Transverse colon (tissue), 3 donors: Measurements from ENCODE around the gene ZBTB40.

Experiments
- EP300 ChIP-seq: sonication (generic); formaldehyde crosslinking; IDR thresholded peaks from one replicate; pipeline ENCODE4 v1.6.1; 2017; ENCODE audit warnings: antibody characterized with exemption, low read depth
- POLR2A ChIP-seq: fragments of 450-650 bp; IDR thresholded peaks from one replicate; pipeline ENCODE4 v1.6.1; 2016; ENCODE audit warnings: antibody characterized with exemption, mild to moderate bottlenecking, moderate library complexity
- TF ChIP-seq, protein P1 (sequence below), 5 experiments: fragments of 200-600 bp in 3 of 5; fragments of 450-650 bp in 2 of 5; sonication (generic) in 3 of 5; IDR thresholded peaks; 1 replicate in 2 of 5; 2 replicates in 3 of 5; pipeline ENCODE4 v1.5.1; 2016 to 2017; ENCODE audit warnings: antibody characterized with exemption in 5 of 5, inconsistent platforms in 3 of 5, mild to moderate bottlenecking in 2 of 5, moderate library complexity in 1 of 5

- TF ChIP-seq POLR2A (no peak), EP300 (no peak)
- TF ChIP-seq, protein P1, sequence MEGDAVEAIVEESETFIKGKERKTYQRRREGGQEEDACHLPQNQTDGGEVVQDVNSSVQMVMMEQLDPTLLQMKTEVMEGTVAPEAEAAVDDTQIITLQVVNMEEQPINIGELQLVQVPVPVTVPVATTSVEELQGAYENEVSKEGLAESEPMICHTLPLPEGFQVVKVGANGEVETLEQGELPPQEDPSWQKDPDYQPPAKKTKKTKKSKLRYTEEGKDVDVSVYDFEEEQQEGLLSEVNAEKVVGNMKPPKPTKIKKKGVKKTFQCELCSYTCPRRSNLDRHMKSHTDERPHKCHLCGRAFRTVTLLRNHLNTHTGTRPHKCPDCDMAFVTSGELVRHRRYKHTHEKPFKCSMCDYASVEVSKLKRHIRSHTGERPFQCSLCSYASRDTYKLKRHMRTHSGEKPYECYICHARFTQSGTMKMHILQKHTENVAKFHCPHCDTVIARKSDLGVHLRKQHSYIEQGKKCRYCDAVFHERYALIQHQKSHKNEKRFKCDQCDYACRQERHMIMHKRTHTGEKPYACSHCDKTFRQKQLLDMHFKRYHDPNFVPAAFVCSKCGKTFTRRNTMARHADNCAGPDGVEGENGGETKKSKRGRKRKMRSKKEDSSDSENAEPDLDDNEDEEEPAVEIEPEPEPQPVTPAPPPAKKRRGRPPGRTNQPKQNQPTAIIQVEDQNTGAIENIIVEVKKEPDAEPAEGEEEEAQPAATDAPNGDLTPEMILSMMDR (IDR thresholded peaks at IDR 0.05), result no peak
Observed at GRCh38 chr1:22553991-22554522, 102.4 kb downstream of the ZBTB40 start.
